ENCODE data around the gene MYO3A.
A peak's percentile ranks its signal among the peaks of the same experiment; 100 is the strongest.
"Not testable (repeated sequence)": the region's sequence is repeated elsewhere in the genome, so short reads cannot be mapped to it uniquely, and the experiment has no call there.

The MYO3A gene

DNA sequence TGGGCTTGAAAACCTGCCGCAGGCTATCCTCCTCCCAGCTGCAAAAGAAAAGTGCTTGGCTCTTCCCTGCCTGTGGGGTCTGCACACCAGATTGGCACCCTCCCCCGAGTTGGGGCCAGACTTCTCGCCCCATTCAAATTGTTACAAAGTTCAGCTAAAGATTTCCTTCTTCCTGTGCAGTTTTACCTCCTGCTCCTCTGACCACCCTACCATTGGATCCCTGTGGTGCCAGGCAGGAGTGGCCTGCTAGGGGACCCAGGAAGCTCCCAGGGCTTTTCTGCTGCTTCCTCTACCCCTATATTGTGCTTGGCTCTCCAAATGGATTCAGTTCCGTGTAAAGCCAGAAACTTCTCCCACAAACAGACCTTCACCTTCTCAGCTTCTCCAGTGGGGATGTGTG is 147.4 kb downstream of the MYO3A start:
- no peak for DNase-seq (ENCODE audit: low spot score)

DNA sequence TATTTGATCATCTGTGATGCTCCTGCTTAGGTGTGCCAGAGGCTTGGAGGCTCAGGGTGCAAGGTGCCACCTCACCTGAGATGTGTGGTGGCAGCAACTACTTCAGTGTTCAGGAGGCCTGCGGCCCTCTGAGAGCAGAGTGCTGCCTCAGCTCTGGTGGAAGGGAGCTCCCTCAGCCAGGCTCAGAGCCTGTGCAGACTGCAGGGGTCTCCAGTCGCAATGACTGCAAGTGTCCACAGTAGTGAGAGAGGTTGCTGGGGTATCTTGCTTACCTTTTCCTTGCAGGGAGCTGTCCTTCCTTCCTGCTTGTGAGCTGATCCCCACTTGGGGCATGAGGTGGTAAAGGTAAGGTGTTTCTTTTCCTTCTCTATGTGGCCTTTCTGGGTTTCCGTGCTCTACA is 151.5 kb downstream of the MYO3A start:
- no peak for DNase-seq (ENCODE audit: low spot score)

DNA sequence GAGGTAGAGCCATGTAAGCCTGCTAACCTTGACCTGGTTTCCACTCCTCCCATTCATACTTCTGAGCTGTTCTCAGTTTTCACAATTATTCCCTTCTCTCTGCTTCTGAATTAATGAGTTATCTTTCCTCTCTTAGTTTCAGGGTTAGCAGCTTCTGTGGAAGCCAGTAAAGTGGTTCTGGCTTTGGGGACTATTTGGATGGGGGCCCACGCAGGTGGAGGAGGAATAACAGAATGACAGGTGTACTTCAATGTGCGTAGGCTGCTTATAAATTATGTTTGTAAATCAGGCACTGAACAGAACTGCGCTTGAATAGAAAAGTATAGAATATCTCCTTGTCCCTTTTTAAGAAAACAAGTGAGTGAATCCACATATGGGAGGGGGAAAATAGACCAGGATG is 153.6 kb downstream of the MYO3A start:
- no peak for DNase-seq (ENCODE audit: low spot score)

DNA sequence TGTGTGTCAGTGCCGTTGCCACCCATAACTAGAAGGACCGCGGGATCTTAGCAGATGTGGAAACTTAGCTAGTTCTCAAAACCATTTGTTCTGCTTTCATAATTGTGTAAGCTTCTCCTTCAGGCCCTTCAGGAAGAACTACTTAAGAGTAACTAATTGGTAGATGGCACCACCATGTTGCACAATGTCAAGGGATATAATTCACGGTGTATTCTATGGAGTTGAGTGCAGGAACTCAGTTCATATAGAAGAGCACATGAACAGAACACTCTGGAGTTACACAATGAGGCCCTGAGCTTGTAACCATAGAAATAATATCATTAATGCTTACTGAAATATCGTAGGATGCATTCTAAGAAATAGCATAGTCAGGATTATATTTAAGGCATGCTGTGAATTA is 156.0 kb downstream of the MYO3A start:
- DNase-seq (ENCODE audit: low spot score), result no peak

DNA sequence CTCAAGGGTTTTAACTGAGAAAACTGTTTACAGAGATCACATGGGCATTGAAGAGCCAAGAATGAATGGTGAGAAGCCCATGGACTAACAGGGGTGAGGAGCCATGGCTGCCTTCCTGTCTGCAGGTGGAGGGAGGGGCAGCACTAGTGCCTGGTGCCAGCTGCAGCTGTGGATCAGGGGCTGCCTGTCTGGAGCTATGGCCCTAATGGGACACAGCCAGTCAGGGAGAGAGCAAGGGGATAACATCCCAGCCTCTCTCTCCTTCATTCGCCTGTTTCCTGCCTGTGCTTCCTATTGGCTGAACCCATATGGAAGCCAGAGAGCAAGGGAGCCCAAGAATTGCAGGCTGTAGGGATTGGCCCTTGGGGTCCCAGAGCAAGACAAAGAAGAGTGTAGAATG is 156.7 kb downstream of the MYO3A start:
- no peak for DNase-seq (ENCODE audit: low spot score)

DNA sequence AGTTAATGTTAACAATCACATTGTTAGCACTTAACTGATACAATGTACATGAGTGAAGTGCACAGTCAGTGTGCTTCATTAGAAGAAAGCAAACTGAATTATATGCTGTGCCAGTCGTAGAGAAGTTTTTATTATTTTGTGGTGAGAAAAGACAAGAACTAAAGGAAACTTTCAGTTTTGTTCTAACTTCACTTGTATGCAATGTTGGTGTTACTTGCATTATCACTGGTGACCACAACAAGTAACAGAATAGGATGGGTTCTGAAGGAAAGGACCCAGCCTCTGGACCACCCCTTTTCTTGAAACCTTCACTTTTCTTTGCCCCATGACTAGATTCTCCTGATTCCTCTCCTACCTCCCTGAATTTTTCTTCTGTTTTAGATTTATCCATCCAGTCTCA is 159.2 kb downstream of the MYO3A start:
- no peak for DNase-seq (ENCODE audit: low spot score)

DNA sequence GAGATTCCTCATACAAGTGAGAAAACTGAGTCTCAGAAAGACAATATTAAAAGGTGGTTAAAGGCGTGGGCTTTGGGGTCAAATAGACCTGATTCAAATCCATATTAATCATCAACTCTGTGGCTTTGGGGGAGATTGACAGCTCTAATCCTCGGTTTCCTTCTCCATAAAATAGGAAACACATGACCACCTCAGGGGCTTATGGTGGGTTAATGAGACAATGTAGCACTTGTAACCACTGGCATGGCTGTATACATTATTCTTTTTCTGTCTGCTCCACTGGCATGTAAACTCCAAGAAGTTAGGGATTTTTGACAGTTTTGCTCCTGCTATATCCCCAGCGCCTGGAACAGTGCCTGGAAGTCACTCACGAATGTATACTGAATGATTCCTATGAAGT is 161.8 kb downstream of the MYO3A start:
- no peak for DNase-seq (ENCODE audit: low spot score)

DNA sequence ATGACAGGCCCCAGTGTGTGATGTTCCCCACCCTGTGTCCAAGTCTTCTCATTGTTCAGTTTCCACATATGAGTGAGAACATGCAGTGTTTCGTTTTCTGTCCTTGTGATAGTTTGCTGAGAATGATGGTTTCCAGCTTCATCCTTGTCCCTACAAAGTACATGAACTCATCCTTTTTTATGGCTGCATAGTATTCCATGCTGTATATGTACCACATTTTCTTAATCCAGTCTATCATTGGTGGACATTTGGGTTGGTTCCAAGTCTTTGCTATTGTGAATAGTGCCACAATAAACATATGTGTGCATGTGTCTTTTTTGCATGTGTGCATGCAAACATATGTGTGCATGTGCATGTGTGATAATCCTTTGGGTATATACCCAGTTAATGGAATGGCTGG is 163.5 kb downstream of the MYO3A start:
- DNase-seq (ENCODE audit: low spot score), result not testable (repeated sequence)

DNA sequence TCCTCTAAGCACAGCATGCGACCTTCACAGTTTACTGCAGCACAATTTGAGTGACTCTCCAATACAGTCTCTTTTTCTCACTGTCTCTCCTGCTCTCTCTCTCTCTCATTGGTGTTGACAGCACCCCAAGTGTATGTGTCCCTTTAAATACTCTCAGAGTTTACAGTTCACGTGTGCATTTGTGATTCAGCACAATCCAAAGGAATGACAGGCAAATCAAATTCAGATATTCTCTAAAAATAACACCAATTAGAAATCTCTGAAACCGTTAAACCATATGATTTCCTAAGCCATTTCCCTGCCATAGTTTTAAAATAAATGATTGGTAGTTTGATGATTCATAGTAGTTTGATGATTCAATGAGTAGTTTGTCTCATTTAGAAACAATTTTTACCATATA is 178.5 kb downstream of the MYO3A start:
- peak; percentile 28 for DNase-seq (ENCODE audit: low spot score)

DNA sequence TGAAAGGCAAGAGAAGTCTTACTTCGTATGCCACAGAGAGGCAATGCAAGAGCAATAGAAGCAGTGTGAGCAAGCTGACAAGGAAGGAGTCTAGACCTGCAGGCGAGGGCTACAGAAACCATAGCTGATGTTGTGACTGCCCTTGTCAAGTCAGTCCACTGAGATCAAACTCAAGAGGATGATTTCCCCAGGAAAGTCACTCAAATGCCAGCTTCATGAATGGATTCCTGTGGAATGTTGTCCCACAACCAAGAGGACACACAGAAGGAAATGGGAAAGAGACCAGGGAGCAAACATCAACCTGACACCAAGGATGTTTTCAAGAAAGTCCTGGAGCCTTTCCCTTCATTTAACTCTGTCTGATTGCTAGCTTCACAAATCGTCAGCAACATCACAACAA is 204.6 kb downstream of the MYO3A start:
- no peak for DNase-seq (ENCODE audit: low spot score)

DNA sequence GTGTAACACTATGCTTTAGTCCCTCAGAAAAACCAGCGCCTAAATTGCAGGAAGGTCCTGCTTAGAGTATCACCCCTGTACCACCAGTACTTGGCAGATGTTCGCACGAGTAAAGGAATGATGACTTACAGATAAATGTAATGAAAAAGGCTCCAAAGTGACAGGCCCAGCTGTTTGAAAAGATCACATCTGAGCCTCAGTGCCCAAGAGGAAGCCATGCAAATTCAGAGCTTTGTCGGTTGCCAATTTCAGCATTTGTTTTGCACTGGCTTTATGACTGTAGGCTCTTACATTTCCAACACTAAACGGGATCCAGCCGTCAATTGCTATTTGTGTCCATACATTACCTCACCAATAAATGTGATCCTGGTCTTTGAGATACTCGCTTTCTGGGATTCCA is 222.0 kb downstream of the MYO3A start:
- DNase-seq (ENCODE audit: low spot score), result no peak

DNA sequence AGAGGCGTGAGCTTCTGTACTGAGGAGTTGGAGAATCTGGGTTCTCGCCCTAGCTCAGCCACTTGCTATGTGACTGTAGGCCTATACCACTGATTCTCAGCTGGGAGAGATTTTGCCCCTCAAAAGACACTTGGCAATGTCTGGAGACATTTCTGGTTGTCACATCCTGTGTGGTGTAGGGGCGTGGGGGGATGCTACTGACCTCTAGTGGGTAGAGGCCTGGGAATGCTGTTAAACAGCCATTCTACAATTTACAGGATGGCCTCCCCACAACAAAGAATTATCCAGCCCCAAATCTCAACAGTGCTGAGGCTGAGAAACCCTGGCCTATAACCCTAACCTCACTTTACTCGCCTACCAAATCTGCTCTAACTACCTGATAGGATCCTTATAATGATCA is 223.7 kb downstream of the MYO3A start:
- DNase-seq (ENCODE audit: low spot score), result no peak

DNA sequence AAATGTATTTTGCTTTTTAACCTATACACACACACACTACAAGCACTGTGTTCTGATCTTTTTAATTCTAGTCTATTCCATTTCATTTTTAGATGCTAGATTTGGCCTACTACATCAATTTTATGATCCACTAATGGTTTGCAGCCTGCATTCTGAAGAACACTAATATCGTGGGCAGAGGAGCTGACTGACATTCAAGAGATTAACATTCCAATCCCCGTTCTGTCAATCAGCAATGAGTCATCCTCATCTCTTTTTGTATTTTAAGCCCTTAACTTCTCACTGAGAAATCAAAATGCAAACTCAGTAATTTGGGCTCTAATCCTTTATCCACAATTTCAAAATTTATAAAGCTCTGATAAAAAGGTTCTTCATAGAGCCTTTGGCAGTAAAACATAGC is 235.4 kb downstream of the MYO3A start:
- DNase-seq (ENCODE audit: low spot score), result no peak

DNA sequence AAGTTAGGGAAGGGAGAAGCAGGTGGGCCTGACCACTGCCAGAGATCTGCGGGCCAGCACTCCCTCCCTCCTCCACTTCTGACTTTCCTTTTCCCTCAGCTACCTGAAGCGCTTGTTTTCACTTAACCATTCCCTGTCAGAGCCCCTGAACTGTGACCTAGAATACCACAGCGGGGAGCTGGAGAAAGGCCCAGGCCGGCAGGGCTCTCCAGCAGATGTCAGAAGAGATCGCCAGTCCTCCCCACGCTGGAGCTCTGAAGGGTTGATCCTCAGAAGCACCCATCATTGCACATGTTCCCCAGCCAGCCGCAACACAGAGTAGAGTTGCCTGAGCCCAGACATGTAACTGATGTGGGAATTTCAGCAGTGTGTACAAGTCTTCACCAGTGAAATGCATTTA is 238.1 kb downstream of the MYO3A start:
- DNase-seq (ENCODE audit: low spot score), result no peak

DNA sequence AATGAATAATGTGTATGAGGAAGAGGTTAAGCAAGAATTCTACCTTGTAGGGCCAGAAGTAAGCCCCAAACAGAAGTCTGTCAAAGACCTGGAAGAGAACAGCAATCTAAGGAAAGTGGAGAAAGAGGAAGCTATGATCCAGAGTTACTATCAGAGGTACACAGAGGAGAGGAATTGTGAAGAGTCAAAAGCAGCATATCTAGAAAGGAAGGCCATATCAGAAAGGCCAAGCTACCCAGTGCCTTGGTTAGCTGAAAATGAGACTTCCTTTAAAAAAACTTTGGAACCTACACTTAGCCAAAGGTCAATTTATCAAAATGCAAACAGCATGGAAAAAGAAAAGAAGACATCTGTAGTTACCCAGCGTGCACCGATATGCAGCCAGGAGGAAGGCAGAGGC is 239.8 kb downstream of the MYO3A start:
- DNase-seq (ENCODE audit: low spot score), result no peak

DNA sequence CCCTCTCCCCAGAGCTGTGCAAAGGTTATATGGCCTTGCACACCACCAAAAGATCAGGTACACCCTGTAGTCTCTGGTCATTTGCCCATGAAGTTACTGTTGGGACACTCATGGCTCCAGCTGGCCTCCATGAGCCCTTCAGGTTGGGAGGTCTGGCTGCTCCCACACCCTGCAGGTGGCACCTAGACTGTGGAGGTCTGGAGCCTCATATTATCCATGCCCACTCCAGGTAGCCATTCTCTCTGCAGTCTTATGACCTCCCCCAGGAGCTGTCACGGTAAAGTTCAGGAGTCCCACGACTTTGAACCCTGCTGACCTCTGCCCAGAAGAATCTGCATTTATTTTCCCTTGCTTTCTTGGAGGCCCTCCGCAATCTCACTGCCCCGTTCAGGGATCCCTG is 243.3 kb downstream of the MYO3A start:
- no peak for DNase-seq (ENCODE audit: low spot score)

DNA sequence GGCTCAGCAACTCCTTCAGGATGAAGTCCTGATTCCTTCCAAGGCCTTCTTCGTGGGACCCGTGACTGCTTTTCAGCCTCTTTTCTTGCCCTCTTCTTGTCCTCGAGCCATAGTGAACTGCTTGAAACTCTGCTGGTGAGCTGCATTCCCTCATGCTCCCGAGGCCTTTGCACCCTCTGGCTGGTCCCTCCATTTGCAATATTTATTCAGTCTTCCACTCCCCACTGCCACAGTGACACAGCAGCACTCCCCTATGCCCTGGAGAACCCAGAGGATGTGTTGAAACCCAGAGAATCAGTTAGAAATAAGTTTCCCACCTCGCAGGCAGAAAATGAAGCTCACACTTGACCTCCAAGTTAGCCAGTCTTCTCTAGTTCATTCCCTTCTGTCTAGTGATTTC is 260.2 kb downstream of the MYO3A start:
- no peak for DNase-seq (ENCODE audit: low spot score)

DNA sequence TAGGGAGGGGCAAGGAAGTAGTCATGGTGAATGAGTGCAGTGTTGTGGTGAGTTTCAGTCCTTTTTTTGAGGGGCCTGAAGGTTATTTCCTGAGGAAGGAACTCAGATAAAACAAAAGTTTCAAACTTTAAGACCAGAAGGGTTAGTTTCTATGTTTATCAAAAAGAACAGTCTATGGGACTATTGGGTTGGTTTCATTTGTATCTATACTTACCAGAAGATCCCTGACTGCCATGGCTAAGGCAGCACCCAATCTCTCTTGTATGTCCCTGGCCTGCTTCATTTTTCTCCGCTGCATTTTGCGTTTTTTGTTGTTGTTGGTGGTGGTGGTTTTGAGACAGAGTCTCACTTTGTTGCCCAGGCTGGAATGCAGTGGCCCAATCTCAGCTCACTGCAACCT is 263.2 kb downstream of the MYO3A start:
- no peak for DNase-seq (ENCODE audit: low spot score)

DNA sequence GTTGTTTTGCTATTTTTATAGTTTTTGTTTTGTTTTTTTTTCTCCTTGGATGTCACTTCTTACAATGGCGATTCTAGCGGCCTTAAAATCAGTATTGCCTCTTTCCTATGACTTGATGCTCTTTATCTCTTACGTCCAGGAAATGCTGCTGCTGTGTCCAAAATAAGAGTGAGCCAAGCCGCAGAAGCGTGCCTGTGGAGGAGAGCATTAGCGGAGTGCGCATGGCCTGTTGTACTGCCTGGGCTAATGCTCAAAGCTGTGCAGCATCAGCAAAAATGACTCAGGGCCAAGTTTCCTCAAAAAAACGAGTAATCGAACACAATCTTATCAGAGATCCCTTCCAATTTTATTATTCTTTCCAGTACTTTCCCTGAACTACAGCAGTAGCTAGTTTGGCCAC is 264.1 kb downstream of the MYO3A start:
- no peak for DNase-seq (ENCODE audit: low spot score)

DNA sequence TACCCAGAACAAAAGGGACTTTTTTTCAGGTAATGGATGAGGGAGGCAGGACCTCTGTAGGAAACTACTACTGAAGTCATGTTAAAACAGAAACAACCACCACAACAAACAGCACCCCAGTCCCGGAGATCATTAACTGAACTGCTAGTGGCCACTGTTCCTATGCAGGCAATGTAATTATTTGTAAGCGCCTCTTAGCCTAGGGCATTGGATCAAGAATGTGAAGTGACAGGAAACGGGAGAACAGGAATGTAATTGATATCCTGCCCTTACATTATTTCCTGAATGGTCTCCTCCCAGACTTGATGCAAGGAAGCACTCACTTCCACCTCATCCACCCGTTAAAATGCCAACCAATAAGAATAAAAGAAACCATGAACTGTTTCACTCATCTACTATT is 265.8 kb downstream of the MYO3A start:
- no peak for DNase-seq (ENCODE audit: low spot score)

DNA sequence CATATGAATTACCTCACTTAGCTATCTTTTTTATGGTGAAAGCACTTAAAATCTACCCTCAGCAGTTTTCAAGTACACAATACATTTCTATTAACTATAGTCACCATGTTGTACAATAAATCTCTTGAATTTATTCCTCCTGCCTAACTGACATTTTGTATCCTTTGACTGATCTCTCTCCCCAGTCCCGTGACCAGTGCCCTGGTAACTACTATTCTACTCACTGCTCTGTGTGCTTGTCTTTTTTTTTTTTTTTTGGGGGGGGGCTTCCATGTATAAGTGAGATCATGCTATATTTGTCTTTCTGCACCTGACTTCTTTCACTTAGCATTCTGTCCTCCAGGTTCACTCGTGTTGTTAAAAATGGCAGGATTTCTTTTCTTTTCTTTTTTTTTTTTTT is 271.2 kb downstream of the MYO3A start:
- no peak for DNase-seq (ENCODE audit: low spot score)

DNA sequence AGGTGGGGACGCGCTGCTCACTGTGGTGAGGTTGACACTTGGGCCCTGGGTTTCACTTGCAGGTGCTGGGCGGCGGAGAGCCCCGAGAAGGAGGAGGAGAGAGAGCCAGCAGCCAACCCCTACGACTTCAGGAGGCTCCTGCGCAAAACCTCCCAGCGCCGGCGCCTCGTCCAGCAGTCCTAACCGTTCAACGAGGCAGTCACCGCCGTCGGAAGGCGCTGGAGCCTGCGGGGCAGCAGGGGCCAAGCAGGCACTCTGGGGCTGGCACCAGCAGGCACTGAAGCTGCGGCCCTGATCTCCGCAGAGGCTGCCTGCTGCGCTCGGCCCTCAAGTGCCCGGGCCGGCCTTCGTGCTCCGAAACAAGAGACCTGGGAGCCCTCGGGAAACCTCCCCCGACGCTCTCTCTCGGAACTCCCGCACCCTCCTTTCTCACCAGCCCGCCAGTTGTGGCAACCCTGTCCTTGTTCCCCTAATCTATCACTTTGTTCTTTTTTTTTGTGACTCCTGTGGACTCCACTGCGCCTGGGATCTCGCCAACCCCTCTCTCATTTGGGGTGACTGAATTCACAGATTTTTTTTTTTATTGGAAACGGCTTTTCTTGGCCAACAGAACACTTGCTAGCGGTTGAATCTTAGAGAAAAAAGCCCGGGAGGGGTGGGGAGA is 277.9 kb downstream of the MYO3A start:
- DNase-seq (ENCODE audit: low spot score), result no peak

DNA sequence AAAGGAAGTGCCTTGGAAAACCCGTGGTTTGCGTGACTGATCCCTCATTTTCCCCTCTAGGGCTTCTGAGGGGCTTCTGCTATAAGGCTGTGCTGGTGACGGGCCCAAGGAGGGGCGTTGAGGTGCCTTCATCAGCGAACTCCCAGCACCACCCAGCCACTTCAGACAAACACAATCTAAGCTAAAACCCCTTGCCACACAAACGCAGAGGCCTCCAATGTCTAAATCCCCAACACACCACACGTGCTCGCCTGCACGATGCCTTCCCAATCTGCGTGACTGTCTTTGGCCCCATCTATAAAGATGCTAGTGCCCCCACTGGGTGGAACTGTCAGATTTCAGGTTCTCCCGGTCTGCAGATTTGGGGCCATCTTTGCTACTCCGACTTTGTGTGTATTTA is 278.5 kb downstream of the MYO3A start:
- DNase-seq (ENCODE audit: low spot score), result no peak

DNA sequence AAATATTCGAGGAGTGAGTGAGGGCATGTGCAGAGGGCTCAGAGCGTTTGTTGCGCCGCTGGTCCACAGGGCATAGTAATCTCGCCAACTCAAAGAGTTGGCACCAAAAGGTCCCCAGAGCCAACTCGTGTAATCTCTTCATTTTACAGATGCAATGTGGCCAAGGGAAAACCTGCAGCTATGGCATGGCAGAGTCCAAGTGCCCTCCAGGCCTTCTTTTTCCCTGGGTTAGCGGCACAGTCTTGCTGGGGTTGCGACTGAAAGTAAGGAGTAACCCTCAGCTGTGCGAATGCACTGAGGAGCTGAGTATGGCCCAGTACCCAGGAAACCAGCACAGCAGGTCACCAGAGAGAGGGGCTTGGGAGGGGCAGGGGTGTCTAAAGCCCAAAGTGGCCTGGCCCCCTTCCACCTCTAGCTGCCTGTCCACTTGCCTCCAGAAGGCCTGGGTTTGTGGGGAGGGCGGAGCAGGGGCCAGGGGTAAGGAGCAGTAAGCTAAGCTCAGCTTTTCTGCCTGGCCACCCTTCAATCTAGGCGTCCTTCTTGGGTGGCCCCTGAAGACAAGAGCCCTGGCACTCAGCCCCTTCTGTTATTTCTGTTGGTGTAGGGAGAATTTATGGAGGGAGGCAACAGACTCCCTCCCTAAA is 279.2 kb downstream of the MYO3A start:
- no peak for DNase-seq (ENCODE audit: low spot score)

Measured in GM03348 (cell line).